Mesendoderm (in vitro differentiated cells): ENCODE results near the gene ACSF2.

Experiments used
- DNase-seq: peaks from one replicate; pipeline ENCODE4 v3.0.0; 2013
- H2AK5ac ChIP-seq: 2 replicates; pipeline ENCODE4 v1.6.1; 2013; ENCODE audit warnings: low read length, inconsistent platforms
- H2BK120ac ChIP-seq: 2 replicates; pipeline ENCODE4 v1.6.1; 2013; ENCODE audit warnings: low read depth, mild to moderate bottlenecking, low read length, moderate library complexity, mixed read lengths
- H2BK15ac ChIP-seq: replicated peaks from 2 replicates; pipeline ENCODE4 v1.6.1; 2013; ENCODE audit warnings: low read depth, mild to moderate bottlenecking, moderate library complexity
- H2BK5ac ChIP-seq: 2 replicates; pipeline ENCODE4 v1.6.1; 2013; ENCODE audit warnings: low read length, inconsistent platforms
- H3K18ac ChIP-seq: 2 replicates; pipeline ENCODE4 v1.6.1; 2013; ENCODE audit warnings: mild to moderate bottlenecking, low read length, mixed read lengths
- H3K23ac ChIP-seq: one replicate; pipeline ENCODE4 v1.6.1; 2013; ENCODE audit warnings: low read length
- H3K27ac ChIP-seq: 2 replicates; pipeline ENCODE4 v1.5.1; 2013; ENCODE audit warnings: low read depth, mild to moderate bottlenecking, inconsistent platforms, low read length, moderate library complexity
- H3K27me3 ChIP-seq: 2 replicates; pipeline ENCODE4 v1.6.1; 2013; ENCODE audit warnings: low read length, control low read depth, mild to moderate bottlenecking, inconsistent platforms; ENCODE audit not compliant: insufficient read depth, poor library complexity
- H3K36me3 ChIP-seq: 2 replicates; pipeline ENCODE4 v1.6.1; 2013; ENCODE audit warnings: low read length, inconsistent platforms; ENCODE audit not compliant: control insufficient read depth, insufficient read depth
- H3K4ac ChIP-seq: one replicate; pipeline ENCODE4 v1.6.1; 2013; ENCODE audit warnings: low read depth, mild to moderate bottlenecking, low read length, moderate library complexity
- H3K4me1 ChIP-seq: 2 replicates; pipeline ENCODE4 v1.6.1; 2013; ENCODE audit warnings: low read depth, low read length, inconsistent platforms; ENCODE audit not compliant: control insufficient read depth
- H3K4me2 ChIP-seq: 2 replicates; pipeline ENCODE4 v1.6.1; 2013; ENCODE audit warnings: low read length
- H3K4me3 ChIP-seq: 2 replicates; pipeline ENCODE4 v1.5.1; 2013; ENCODE audit warnings: mild to moderate bottlenecking, low read length
- H3K56ac ChIP-seq: one replicate; pipeline ENCODE4 v1.6.1; 2013; ENCODE audit warnings: low read length
- H3K79me1 ChIP-seq: 2 replicates; pipeline ENCODE4 v1.6.1; 2013; ENCODE audit warnings: low read length, inconsistent platforms
- H3K79me2 ChIP-seq: 2 replicates; pipeline ENCODE4 v1.6.1; 2013; ENCODE audit warnings: mild to moderate bottlenecking, low read length; ENCODE audit not compliant: control insufficient read depth, insufficient read depth
- H3K9ac ChIP-seq: 2 replicates; pipeline ENCODE4 v1.6.1; 2013; ENCODE audit warnings: low read length, inconsistent platforms
- H4K5ac ChIP-seq: one replicate; pipeline ENCODE4 v1.6.1; 2013; ENCODE audit warnings: low read length
- H4K8ac ChIP-seq: one replicate; pipeline ENCODE4 v1.6.1; 2013; ENCODE audit warnings: low read depth, mild to moderate bottlenecking, control low read depth, low read length, moderate library complexity
- WGBS: extraction: QIAGEN DNeasy Blood & Tissue Kit; methylation state at CpG from one replicate; pipeline ENCODE4 v1.1.7; 2013; ENCODE audit warnings: low lambda C conversion rate, missing lambda C conversion rate; ENCODE audit not compliant: insufficient coverage; ENCODE audit errors: extremely low coverage; 5-methylcytosine and 5-hydroxymethylcytosine counted together

Gene ACSF2

GRCh38 chr17:50465171-50465570 is 39.2 kb downstream of the ACSF2 start:
- Histone ChIP-seq H2AK5ac (no peak overlapping the region), H3K4ac (no peak overlapping the region), H2BK120ac (no peak overlapping the region), H3K4me1 (no peaks in the 10 kb centered on the region), H2BK15ac (no peak overlapping the region), H3K4me3 (no peak overlapping the region), H3K79me2 (no peaks in the 10 kb centered on the region), H3K27me3 (no peaks in the 10 kb centered on the region), H3K36me3 (no peaks in the 10 kb centered on the region), H4K8ac (no peak overlapping the region), H2BK5ac (no peak overlapping the region), H3K23ac (no peak overlapping the region), H3K79me1 (no peaks in the 10 kb centered on the region), H3K27ac (no peak overlapping the region), H3K4me2 (no peak overlapping the region), H4K5ac (no peak overlapping the region), H3K18ac (no peak overlapping the region), H3K9ac (no peak overlapping the region), H3K56ac (no peak overlapping the region)
- no peak for DNase-seq
- no CpG with 5 or more reads among the region's 6 CpGs for WGBS

GRCh38 chr17:50465635-50466034 is 39.6 kb downstream of the ACSF2 start:
- H3K4ac ChIP-seq: no peak overlapping the region
- DNase-seq: no peak
- no peak overlapping the region for H3K9ac ChIP-seq
- H3K27ac ChIP-seq: no peak overlapping the region
- H3K4me2 ChIP-seq: no peak overlapping the region
- H3K36me3 ChIP-seq: no peaks in the 10 kb centered on the region
- no peak overlapping the region for H2BK15ac ChIP-seq
- no peak overlapping the region for H4K8ac ChIP-seq
- H4K5ac ChIP-seq: no peak overlapping the region
- no peak overlapping the region for H3K56ac ChIP-seq
- no peak overlapping the region for H3K4me3 ChIP-seq
- no peak overlapping the region for H2AK5ac ChIP-seq
- H2BK5ac ChIP-seq: no peak overlapping the region
- H3K18ac ChIP-seq: no peak overlapping the region
- no peaks in the 10 kb centered on the region for H3K79me1 ChIP-seq
- H3K4me1 ChIP-seq: no peaks in the 10 kb centered on the region
- H2BK120ac ChIP-seq: no peak overlapping the region
- no peaks in the 10 kb centered on the region for H3K79me2 ChIP-seq
- no peak overlapping the region for H3K23ac ChIP-seq
- no CpG with 5 or more reads among the region's 9 CpGs for WGBS
- H3K27me3 ChIP-seq: no peaks in the 10 kb centered on the region

GRCh38 chr17:50466371-50467113 is 40.5 kb downstream of the ACSF2 start:
- H4K5ac ChIP-seq: no peak overlapping the region
- no peak overlapping the region for H3K4me2 ChIP-seq
- no peaks in the 10 kb centered on the region for H3K4me1 ChIP-seq
- H3K4ac ChIP-seq: no peak overlapping the region
- H3K23ac ChIP-seq: no peak overlapping the region
- H2BK5ac ChIP-seq: no peak overlapping the region
- WGBS: no CpG with 5 or more reads among the region's 9 CpGs
- H2BK120ac ChIP-seq: no peak overlapping the region
- H2AK5ac ChIP-seq: no peak overlapping the region
- no peak overlapping the region for H3K4me3 ChIP-seq
- no peak overlapping the region for H3K9ac ChIP-seq
- H3K79me2 ChIP-seq: no peaks in the 10 kb centered on the region
- H3K18ac ChIP-seq: no peak overlapping the region
- DNase-seq: no peak
- no peaks in the 10 kb centered on the region for H3K79me1 ChIP-seq
- H3K27ac ChIP-seq: no peak overlapping the region
- H3K36me3 ChIP-seq: no peaks in the 10 kb centered on the region
- H3K56ac ChIP-seq: no peak overlapping the region
- H2BK15ac ChIP-seq: no peak overlapping the region
- H3K27me3 ChIP-seq: no peaks in the 10 kb centered on the region
- no peak overlapping the region for H4K8ac ChIP-seq

- H2BK15ac ChIP-seq: no peak overlapping the region
- H3K18ac ChIP-seq: no peak overlapping the region
- no peak overlapping the region for H3K9ac ChIP-seq
- H2BK120ac ChIP-seq: no peak overlapping the region
- H3K36me3 ChIP-seq: no peaks in the 10 kb centered on the region
- H3K4me3 ChIP-seq: no peak overlapping the region
- H3K27ac ChIP-seq: no peak overlapping the region
- H4K8ac ChIP-seq: no peak overlapping the region
- H3K56ac ChIP-seq: no peak overlapping the region
- no CpG with 5 or more reads among the region's 7 CpGs for WGBS
- H4K5ac ChIP-seq: no peak overlapping the region
- H3K79me1 ChIP-seq: no peaks in the 10 kb centered on the region
- no peak overlapping the region for H2AK5ac ChIP-seq
- H3K4me1 ChIP-seq: no peaks in the 10 kb centered on the region
- H3K79me2 ChIP-seq: no peaks in the 10 kb centered on the region
- no peaks in the 10 kb centered on the region for H3K27me3 ChIP-seq
- no peak overlapping the region for H3K4ac ChIP-seq
- no peak overlapping the region for H3K4me2 ChIP-seq
- no peak overlapping the region for H2BK5ac ChIP-seq
- H3K23ac ChIP-seq: no peak overlapping the region
- DNase-seq: no peak
Observed at GRCh38 chr17:50467114-50467854, 41.3 kb downstream of the ACSF2 start.

GRCh38 chr17:50467855-50468303 is 41.9 kb downstream of the ACSF2 start:
- no peak for DNase-seq
- no peaks in the 10 kb centered on the region for H3K36me3 ChIP-seq
- no peak overlapping the region for H3K27ac ChIP-seq
- H3K27me3 ChIP-seq: no peaks in the 10 kb centered on the region
- no peak overlapping the region for H3K4ac ChIP-seq
- no peak overlapping the region for H3K18ac ChIP-seq
- H4K8ac ChIP-seq: no peak overlapping the region
- H3K79me1 ChIP-seq: no peaks in the 10 kb centered on the region
- H3K9ac ChIP-seq: no peak overlapping the region
- H2BK15ac ChIP-seq: no peak overlapping the region
- no CpG with 5 or more reads among the region's 13 CpGs for WGBS
- H3K56ac ChIP-seq: no peak overlapping the region
- no peak overlapping the region for H3K4me3 ChIP-seq
- H2AK5ac ChIP-seq: no peak overlapping the region
- H3K4me2 ChIP-seq: no peak overlapping the region
- no peaks in the 10 kb centered on the region for H3K79me2 ChIP-seq
- H2BK5ac ChIP-seq: no peak overlapping the region
- no peak overlapping the region for H2BK120ac ChIP-seq
- H3K23ac ChIP-seq: no peak overlapping the region
- H3K4me1 ChIP-seq: no peaks in the 10 kb centered on the region
- H4K5ac ChIP-seq: no peak overlapping the region
